ENCODE measurements around the gene SORBS2.

DNA sequence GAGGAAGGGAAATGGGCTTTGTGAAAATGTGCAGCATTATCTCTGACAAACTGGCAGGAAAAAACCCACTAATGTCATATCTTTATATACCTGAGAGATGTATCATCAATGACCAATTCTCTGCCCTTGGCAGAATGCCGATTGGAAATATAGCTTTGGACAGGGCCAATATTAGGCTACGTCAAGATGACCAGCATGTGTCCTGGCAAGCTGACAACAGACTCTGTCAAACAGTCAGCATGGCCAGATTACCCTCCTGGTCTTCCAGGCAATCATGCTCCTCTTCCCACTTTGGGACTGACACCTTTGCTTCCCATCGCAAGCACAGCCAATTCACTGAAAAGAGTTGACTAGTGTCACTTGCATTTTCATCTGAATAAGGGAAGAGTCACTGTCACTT, 57.0 kb downstream of the SORBS2 start:
- TF ChIP-seq, protein P1, sequence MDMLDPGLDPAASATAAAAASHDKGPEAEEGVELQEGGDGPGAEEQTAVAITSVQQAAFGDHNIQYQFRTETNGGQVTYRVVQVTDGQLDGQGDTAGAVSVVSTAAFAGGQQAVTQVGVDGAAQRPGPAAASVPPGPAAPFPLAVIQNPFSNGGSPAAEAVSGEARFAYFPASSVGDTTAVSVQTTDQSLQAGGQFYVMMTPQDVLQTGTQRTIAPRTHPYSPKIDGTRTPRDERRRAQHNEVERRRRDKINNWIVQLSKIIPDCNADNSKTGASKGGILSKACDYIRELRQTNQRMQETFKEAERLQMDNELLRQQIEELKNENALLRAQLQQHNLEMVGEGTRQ (IDR thresholded peaks at IDR 0.05) = no peak
- TF ChIP-seq, protein P2, sequence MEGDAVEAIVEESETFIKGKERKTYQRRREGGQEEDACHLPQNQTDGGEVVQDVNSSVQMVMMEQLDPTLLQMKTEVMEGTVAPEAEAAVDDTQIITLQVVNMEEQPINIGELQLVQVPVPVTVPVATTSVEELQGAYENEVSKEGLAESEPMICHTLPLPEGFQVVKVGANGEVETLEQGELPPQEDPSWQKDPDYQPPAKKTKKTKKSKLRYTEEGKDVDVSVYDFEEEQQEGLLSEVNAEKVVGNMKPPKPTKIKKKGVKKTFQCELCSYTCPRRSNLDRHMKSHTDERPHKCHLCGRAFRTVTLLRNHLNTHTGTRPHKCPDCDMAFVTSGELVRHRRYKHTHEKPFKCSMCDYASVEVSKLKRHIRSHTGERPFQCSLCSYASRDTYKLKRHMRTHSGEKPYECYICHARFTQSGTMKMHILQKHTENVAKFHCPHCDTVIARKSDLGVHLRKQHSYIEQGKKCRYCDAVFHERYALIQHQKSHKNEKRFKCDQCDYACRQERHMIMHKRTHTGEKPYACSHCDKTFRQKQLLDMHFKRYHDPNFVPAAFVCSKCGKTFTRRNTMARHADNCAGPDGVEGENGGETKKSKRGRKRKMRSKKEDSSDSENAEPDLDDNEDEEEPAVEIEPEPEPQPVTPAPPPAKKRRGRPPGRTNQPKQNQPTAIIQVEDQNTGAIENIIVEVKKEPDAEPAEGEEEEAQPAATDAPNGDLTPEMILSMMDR (IDR thresholded peaks at IDR 0.05) = no peak
- TF ChIP-seq RARB (CRISPR knock-in tag; IDR thresholded peaks at IDR 0.05) = no peak
- TF ChIP-seq CHD4 (IDR thresholded peaks at IDR 0.05; ENCODE audit: borderline replicate concordance) = no peak
- TF ChIP-seq, protein P3, sequence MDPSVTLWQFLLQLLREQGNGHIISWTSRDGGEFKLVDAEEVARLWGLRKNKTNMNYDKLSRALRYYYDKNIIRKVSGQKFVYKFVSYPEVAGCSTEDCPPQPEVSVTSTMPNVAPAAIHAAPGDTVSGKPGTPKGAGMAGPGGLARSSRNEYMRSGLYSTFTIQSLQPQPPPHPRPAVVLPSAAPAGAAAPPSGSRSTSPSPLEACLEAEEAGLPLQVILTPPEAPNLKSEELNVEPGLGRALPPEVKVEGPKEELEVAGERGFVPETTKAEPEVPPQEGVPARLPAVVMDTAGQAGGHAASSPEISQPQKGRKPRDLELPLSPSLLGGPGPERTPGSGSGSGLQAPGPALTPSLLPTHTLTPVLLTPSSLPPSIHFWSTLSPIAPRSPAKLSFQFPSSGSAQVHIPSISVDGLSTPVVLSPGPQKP (IDR thresholded peaks at IDR 0.05; ENCODE audit: low read depth, low read length) = no peak
- no peak for TF ChIP-seq RAD21 (conservative IDR thresholded peaks at IDR 0.05 in 1 of 2, IDR thresholded peaks at IDR 0.05 in 1 of 2)
- TF ChIP-seq, protein P4, sequence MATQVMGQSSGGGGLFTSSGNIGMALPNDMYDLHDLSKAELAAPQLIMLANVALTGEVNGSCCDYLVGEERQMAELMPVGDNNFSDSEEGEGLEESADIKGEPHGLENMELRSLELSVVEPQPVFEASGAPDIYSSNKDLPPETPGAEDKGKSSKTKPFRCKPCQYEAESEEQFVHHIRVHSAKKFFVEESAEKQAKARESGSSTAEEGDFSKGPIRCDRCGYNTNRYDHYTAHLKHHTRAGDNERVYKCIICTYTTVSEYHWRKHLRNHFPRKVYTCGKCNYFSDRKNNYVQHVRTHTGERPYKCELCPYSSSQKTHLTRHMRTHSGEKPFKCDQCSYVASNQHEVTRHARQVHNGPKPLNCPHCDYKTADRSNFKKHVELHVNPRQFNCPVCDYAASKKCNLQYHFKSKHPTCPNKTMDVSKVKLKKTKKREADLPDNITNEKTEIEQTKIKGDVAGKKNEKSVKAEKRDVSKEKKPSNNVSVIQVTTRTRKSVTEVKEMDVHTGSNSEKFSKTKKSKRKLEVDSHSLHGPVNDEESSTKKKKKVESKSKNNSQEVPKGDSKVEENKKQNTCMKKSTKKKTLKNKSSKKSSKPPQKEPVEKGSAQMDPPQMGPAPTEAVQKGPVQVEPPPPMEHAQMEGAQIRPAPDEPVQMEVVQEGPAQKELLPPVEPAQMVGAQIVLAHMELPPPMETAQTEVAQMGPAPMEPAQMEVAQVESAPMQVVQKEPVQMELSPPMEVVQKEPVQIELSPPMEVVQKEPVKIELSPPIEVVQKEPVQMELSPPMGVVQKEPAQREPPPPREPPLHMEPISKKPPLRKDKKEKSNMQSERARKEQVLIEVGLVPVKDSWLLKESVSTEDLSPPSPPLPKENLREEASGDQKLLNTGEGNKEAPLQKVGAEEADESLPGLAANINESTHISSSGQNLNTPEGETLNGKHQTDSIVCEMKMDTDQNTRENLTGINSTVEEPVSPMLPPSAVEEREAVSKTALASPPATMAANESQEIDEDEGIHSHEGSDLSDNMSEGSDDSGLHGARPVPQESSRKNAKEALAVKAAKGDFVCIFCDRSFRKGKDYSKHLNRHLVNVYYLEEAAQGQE (IDR thresholded peaks at IDR 0.05) = no peak
